Spleen (tissue), 11 donors: ENCODE results near the gene TMEM167B. TPM values are rescaled to one million over a fixed set of nuclear protein-coding genes. Genes with fewer than 3 reads are reported as not detected.

Experiments used
- DNase-seq: peaks from one replicate; pipeline ENCODE4 v3.0.0-alpha.2; 2020
- H3K27ac ChIP-seq, 8 donors: fragments of 200-600 bp; sonication (generic) in 7 of 8; 1 replicate in 4 of 8; 2 replicates in 4 of 8; pipeline versions ENCODE4 v1.5.0 to v1.8.0; 2016 to 2021; ENCODE audit warnings: inconsistent platforms in 4 of 8, mild to moderate bottlenecking in 4 of 8, moderate library complexity in 1 of 8
- H3K27me3 ChIP-seq, 7 donors: fragments of 200-600 bp; sonication (generic) in 6 of 7; replicated peaks in 1 of 7; 1 replicate in 4 of 7; 2 replicates in 3 of 7; pipeline versions ENCODE4 v1.5.0 to v1.8.0; 2016 to 2021; ENCODE audit warnings: inconsistent platforms in 3 of 7, mild to moderate bottlenecking in 1 of 7
- H3K36me3 ChIP-seq, 6 donors: fragments of 200-600 bp; sonication (generic) in 5 of 6; 1 replicate in 4 of 6; 2 replicates in 2 of 6; pipeline versions ENCODE4 v1.5.0 to v1.8.0; 2016 to 2021; ENCODE audit warnings: inconsistent platforms in 2 of 6
- H3K4me1 ChIP-seq, 6 donors: fragments of 200-600 bp; sonication (generic) in 5 of 6; 1 replicate in 3 of 6; 2 replicates in 3 of 6; pipeline versions ENCODE4 v1.5.0 to v1.8.0; 2016 to 2021; ENCODE audit warnings: inconsistent platforms in 3 of 6
- H3K4me3 ChIP-seq, 8 donors: fragments of 200-600 bp; sonication (generic) in 7 of 8; 1 replicate in 4 of 8; 2 replicates in 4 of 8; pipeline versions ENCODE4 v1.5.0 to v1.8.0; 2016 to 2021; ENCODE audit warnings: inconsistent platforms in 4 of 8, mild to moderate bottlenecking in 4 of 8, moderate library complexity in 2 of 8
- H3K9me3 ChIP-seq, 8 donors: fragments of 200-600 bp; sonication (generic) in 7 of 8; 1 replicate in 4 of 8; 2 replicates in 4 of 8; pipeline versions ENCODE4 v1.5.0 to v1.8.0; 2016 to 2021; ENCODE audit warnings: inconsistent platforms in 4 of 8
- CTCF ChIP-seq, 11 experiments: fragments of 200-600 bp in 7 of 11; fragments of 450-650 bp in 4 of 11; sonication (generic) in 4 of 11; IDR thresholded peaks in 8 of 11; conservative IDR thresholded peaks in 3 of 11; 1 replicate in 7 of 11; 2 replicates in 4 of 11; pipeline versions ENCODE4 v1.4.0 to v1.8.0; 2016 to 2021; ENCODE audit warnings: antibody characterized with exemption in 11 of 11, inconsistent platforms in 4 of 11, mild to moderate bottlenecking in 1 of 11
- POLR2A ChIP-seq, 3 donors: fragments of 450-650 bp; IDR thresholded peaks; one replicate each; pipeline ENCODE4 v1.5.1; 2017; ENCODE audit warnings: antibody characterized with exemption in 3 of 3, mild to moderate bottlenecking in 1 of 3
- POLR2AphosphoS5 ChIP-seq, 3 donors: sonication (generic); formaldehyde crosslinking; IDR thresholded peaks; one replicate each; pipeline ENCODE4 v1.5.1; 2017; ENCODE audit warnings: antibody characterized with exemption in 3 of 3
- WGBS, 5 donors: extraction: QIAGEN DNeasy Blood & Tissue Kit in 3 of 5; methylation state at CpG; one replicate each; pipeline versions ENCODE4 v1.1.5 to v1.1.7; 2013 to 2018; 5-methylcytosine and 5-hydroxymethylcytosine counted together
- intact Hi-C: fragments of 100-400 bp; cut with DNase I; formaldehyde crosslinking; loops from one replicate; pipeline ENCODE4 v1.15.0; 2023; ENCODE audit warnings: low total_unique reads
- polyA plus RNA-seq, 3 donors: library from polyadenylated mRNA; stranded (reverse); fragments of 200-250 nt; gene quantifications; one replicate each; pipeline ENCODE4 v1.2.1, GENCODE V29; 2013
- total RNA-seq, 7 donors: library from RNA; depleted of rRNA in 3 of 7; stranded (reverse); fragments of >200 nt in 3 of 7; fragmentation: NEBNext Ultra II Directional in 4 of 7; extraction: Animal tissue kit (Norgen Biotek cat#: 25700) in 4 of 7; gene quantifications; one replicate each; pipeline versions ENCODE4 v1.1.0 to v1.2.1, GENCODE V29; 2016 to 2021
- donor health status: healthy with polysubstance abuse.
- donor health status: DM: no; HTN: no; CAD: no; lungs with moderate emphysema.
- donor health status: DM: no; HTN: no; CAD: no.
- donor health status: Bipolar disorder and iron deficiency.
- donor health status: healthy.
- donor health status: DM: no; HTN: no; CAD: no.
- donor health status: DM: yes; HTN: yes; CAD: no.

The TMEM167B gene
- total and polyA plus RNA-seq, 10 donors = 19.1 to 48.2 (median 31.4) TPM

- Histone ChIP-seq H3K9me3 (no peaks in the 10 kb centered on the region), H3K4me3 (no peak overlapping the region), H3K27ac (peak overlapping the region in 5 of 8 donors; percentile 25 to 81 (median 63)), H3K27me3 (no peaks in the 10 kb centered on the region), H3K4me1 (peaks cover 0 to 25% (median 15%) of the 10 kb centered on the region in 6 donors), H3K36me3 (no peaks in the 10 kb centered on the region)
- DNase-seq = no peak
- WGBS, 5 donors = 69 to 88% (median 82%) methylated on average over 4 of the region's 4 CpGs
- intact Hi-C loops = no loop called here
- no peak for TF ChIP-seq CTCF (IDR thresholded peaks at IDR 0.05 in 8 of 11, conservative IDR thresholded peaks at IDR 0.05 in 3 of 11)
- no peak for TF ChIP-seq POLR2AphosphoS5 (IDR thresholded peaks at IDR 0.05)
- no peak for TF ChIP-seq POLR2A (IDR thresholded peaks at IDR 0.05)
Observed at GRCh38 chr1:109133002-109133706, 42.6 kb downstream of the TMEM167B start.

GRCh38 chr1:109133815-109134214 is 43.3 kb downstream of the TMEM167B start:
- Histone ChIP-seq H3K9me3 (no peaks in the 10 kb centered on the region), H3K36me3 (no peaks in the 10 kb centered on the region), H3K27ac (peak overlapping the region in 6 of 8 donors; percentile 25 to 81 (median 58)), H3K4me3 (peak overlapping the region in 1 of 8 donors; percentile 3), H3K4me1 (peaks cover 0 to 29% (median 15%) of the 10 kb centered on the region in 6 donors), H3K27me3 (no peaks in the 10 kb centered on the region)
- intact Hi-C loops = no loop called here
- 14 to 39% (median 26%) methylated on average over 2 of the region's 2 CpGs for WGBS, 5 donors
- DNase-seq = peak; percentile 90
- no peak for TF ChIP-seq CTCF (IDR thresholded peaks at IDR 0.05 in 8 of 11, conservative IDR thresholded peaks at IDR 0.05 in 3 of 11)
- peak in 2 of 3 donors; percentile 48 to 63 for TF ChIP-seq POLR2AphosphoS5 (IDR thresholded peaks at IDR 0.05)

- WGBS, 5 donors = 26 to 47% (median 34%) methylated on average over 7 of the region's 7 CpGs
- Histone ChIP-seq H3K9me3 (no peaks in the 10 kb centered on the region), H3K4me3 (peak overlapping the region in 1 of 8 donors; percentile 3), H3K27ac (peak overlapping the region in 6 of 8 donors; percentile 25 to 81 (median 58)), H3K4me1 (peaks cover 0 to 29% (median 15%) of the 10 kb centered on the region in 6 donors), H3K36me3 (no peaks in the 10 kb centered on the region), H3K27me3 (no peaks in the 10 kb centered on the region)
- no peak for TF ChIP-seq CTCF (IDR thresholded peaks at IDR 0.05 in 8 of 11, conservative IDR thresholded peaks at IDR 0.05 in 3 of 11)
- no peak for TF ChIP-seq POLR2AphosphoS5 (IDR thresholded peaks at IDR 0.05)
- TF ChIP-seq POLR2A (IDR thresholded peaks at IDR 0.05) = no peak
- intact Hi-C loops = no loop called here
- DNase-seq = no peak
Observed at GRCh38 chr1:109134423-109134822, 43.9 kb downstream of the TMEM167B start.

GRCh38 chr1:109135940-109136339 is 45.4 kb downstream of the TMEM167B start:
- 82 to 96% (median 86%) methylated on average over 3 of the region's 3 CpGs for WGBS, 5 donors

More at GRCh38 chr1:109135940-109136339, 45.4 kb downstream of the TMEM167B start:
- H3K27me3 ChIP-seq = no peaks in the 10 kb centered on the region
- intact Hi-C loops = no loop called here
- H3K36me3 ChIP-seq = no peaks in the 10 kb centered on the region
- H3K9me3 ChIP-seq = no peaks in the 10 kb centered on the region
- no peak overlapping the region for H3K4me3 ChIP-seq
- no peak overlapping the region for H3K27ac ChIP-seq
- DNase-seq = no peak
- H3K4me1 ChIP-seq = peaks cover 0 to 29% (median 15%) of the 10 kb centered on the region in 6 donors
- no peak for TF ChIP-seq CTCF (IDR thresholded peaks at IDR 0.05 in 8 of 11, conservative IDR thresholded peaks at IDR 0.05 in 3 of 11)
- no peak for TF ChIP-seq POLR2A (IDR thresholded peaks at IDR 0.05)
- no peak for TF ChIP-seq POLR2AphosphoS5 (IDR thresholded peaks at IDR 0.05)
